Measurements from ENCODE around the gene SHLD2. TPM values are rescaled to one million over a fixed set of nuclear protein-coding genes. Genes with fewer than 3 reads are reported as not detected.
"Not testable (repeated sequence)": the region's sequence is repeated elsewhere in the genome, so short reads cannot be mapped to it uniquely, and the experiment has no call there.

SHLD2 gene
- total and polyA plus RNA-seq, 2 of the 4 experiments (the other 2 are of a cell fraction), result 10.6 to 19.9 TPM

DNA sequence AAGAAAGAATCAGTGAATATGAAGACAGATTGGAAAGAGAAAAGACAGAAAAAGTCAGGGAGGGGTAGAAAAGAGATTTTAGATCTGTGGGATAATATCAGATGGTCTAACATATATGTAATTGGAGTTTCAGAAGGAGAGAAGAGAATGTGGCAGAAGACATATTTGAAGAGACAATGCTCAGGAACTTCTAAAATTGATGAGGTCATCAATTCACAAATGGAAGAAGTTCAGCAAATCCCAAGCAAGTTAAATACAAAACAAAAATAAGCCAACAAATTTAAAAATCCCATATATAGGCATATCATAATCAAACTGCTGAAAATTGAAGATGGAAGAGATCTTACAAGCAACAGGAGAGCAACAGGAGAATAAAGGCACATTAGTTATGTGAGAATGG is 42.5 kb downstream of the SHLD2 start:
- H4K20me1 ChIP-seq (ENCODE audit: insufficient read depth, low read length); H3K9ac ChIP-seq (ENCODE audit: low read depth, low read length); in situ Hi-C loops (cut with MboI; ENCODE audit: low sequenced_read_pairs); H3K23ac ChIP-seq (ENCODE audit: low read depth, low read length); H2BK120ac ChIP-seq (ENCODE audit: low read depth, low read length); H3K9me3 ChIP-seq (ENCODE audit: control insufficient read depth, insufficient read depth, low read length); H4K91ac ChIP-seq (ENCODE audit: insufficient read depth, low read depth, low read length); H3K36me3 ChIP-seq (ENCODE audit: control insufficient read depth, insufficient read depth, low read length); ATAC-seq (ENCODE audit: low read depth); H3K27me3 ChIP-seq (ENCODE audit: control insufficient read depth, insufficient read depth, low read length); H2BK5ac ChIP-seq (ENCODE audit: low read depth, low read length, poor library complexity, severe bottlenecking); H2BK20ac ChIP-seq (ENCODE audit: low read depth, low read length); H4K5ac ChIP-seq (ENCODE audit: low read depth, low read length); H3K9me1 ChIP-seq (ENCODE audit: insufficient read depth, low read length); H2AK5ac ChIP-seq (ENCODE audit: low read depth, low read length); H3K27ac ChIP-seq (ENCODE audit: insufficient read depth, low read length); POLR2A ChIA-PET (ENCODE audit: unreplicated experiment); H4K8ac ChIP-seq (ENCODE audit: low read depth in 2 of 2, low read length in 2 of 2); dilution Hi-C loops (cut with HindIII; ENCODE audit: low sequenced_read_pairs, unreplicated experiment); H2BK15ac ChIP-seq (ENCODE audit: low read depth, low read length); H3K14ac ChIP-seq (replicated peaks; ENCODE audit: low read depth, low read length); H3K79me1 ChIP-seq (ENCODE audit: low read depth in 1 of 2, low read length in 2 of 2); DNase-seq; H3K4me1 ChIP-seq (ENCODE audit: control insufficient read depth, insufficient read depth, low read length); H3K4ac ChIP-seq (ENCODE audit: low read depth, low read length); H3K18ac ChIP-seq (ENCODE audit: low read depth, low read length); H2AFZ ChIP-seq (replicated peaks; ENCODE audit: low read length, poor library complexity); H2AK9ac ChIP-seq (replicated peaks; ENCODE audit: low read depth, low read length, poor library complexity); H3K4me3 ChIP-seq (ENCODE audit: insufficient read depth, low read depth, low read length); CTCF ChIA-PET; H3K56ac ChIP-seq (ENCODE audit: extremely low read depth, insufficient read depth, low read length); BruUV-seq (replicated peaks); intact Hi-C loops (cut with micrococcal nuclease); H3K4me2 ChIP-seq (ENCODE audit: low read depth, low read length): not testable (repeated sequence)
- peak; percentile 85 for TF ChIP-seq MAFK (IDR thresholded peaks at IDR 0.05; ENCODE audit: low read depth, low read length)
